WTC11 (cell line): ENCODE results near the gene CYLC1. TPM values are rescaled to one million over a fixed set of nuclear protein-coding genes. Genes with fewer than 3 reads are reported as not detected.

Source experiments
- ATAC-seq: fragments of 200-7000 bp; cut with Tn5 transposase; 2 replicates; pipeline ENCODE4 v1.10.0; 2021; ENCODE audit warnings: mild to moderate bottlenecking, moderate library complexity
- Bru-seq: library from RNA; stranded (reverse); fragments of 400-500 nt; gene quantifications from one replicate; lab custom pipeline; 2021; lab: Mats Ljungman, UMichigan
- CTCF ChIA-PET: fragments of 300-600 bp; sonication (Branson Sonifier 250); formaldehyde crosslinking; loops from one replicate; lab custom pipeline; 2021; ENCODE audit warnings: antibody characterized with exemption; lab: Charles Lee
- POLR2A ChIA-PET: fragments of 350-600 bp; sonication (Branson Sonifier 250); formaldehyde crosslinking; loops from one replicate; lab custom pipeline; 2021; ENCODE audit warnings: antibody characterized with exemption; lab: Charles Lee
- DNase-seq: peaks from one replicate; pipeline ENCODE4 v3.0.0; 2021; ENCODE audit warnings: low spot score
- H3K27ac Mint-ChIP-seq: 2 replicates; pipeline ENCODE4 v1.8.0; 2021; ENCODE audit warnings: mixed read lengths
- H3K27me3 Mint-ChIP-seq: 2 replicates; pipeline ENCODE4 v1.8.0; 2021; ENCODE audit warnings: low read depth, mild to moderate bottlenecking, moderate library complexity, mixed read lengths
- H3K36me3 Mint-ChIP-seq: 2 replicates; pipeline ENCODE4 v1.8.0; 2021; ENCODE audit warnings: mixed read lengths
- H3K4me1 Mint-ChIP-seq: 2 replicates; pipeline ENCODE4 v1.8.0; 2022; ENCODE audit warnings: mixed read lengths
- H3K4me3 Mint-ChIP-seq: 2 replicates; pipeline ENCODE4 v1.8.0; 2021; ENCODE audit warnings: mild to moderate bottlenecking, moderate library complexity, mixed read lengths
- H3K9me3 Mint-ChIP-seq: 2 replicates; pipeline ENCODE4 v1.8.0; 2021; ENCODE audit warnings: mixed read lengths
- CREB1 ChIP-seq: sonication (generic); formaldehyde crosslinking; IDR thresholded peaks from 2 replicates; pipeline ENCODE4 v1.8.0; 2023; ENCODE audit warnings: mild to moderate bottlenecking, missing genetic modification reagents
- FOXJ3 ChIP-seq: sonication (generic); formaldehyde crosslinking; IDR thresholded peaks from 2 replicates; pipeline ENCODE4 v1.9.0; 2021; ENCODE audit warnings: missing genetic modification reagents, mild to moderate bottlenecking, borderline replicate concordance
- HMGA2 ChIP-seq: fragments of 250-450 bp; sonication (Bioruptor Pico); IDR thresholded peaks from 2 replicates; pipeline ENCODE4 v1.4.0; 2021; ENCODE audit warnings: mild to moderate bottlenecking, moderate library complexity
- NR3C1 ChIP-seq: sonication (generic); formaldehyde crosslinking; conservative IDR thresholded peaks from 2 replicates; pipeline ENCODE4 v1.8.1; 2023; ENCODE audit warnings: low read depth, mild to moderate bottlenecking, missing genetic modification reagents
- RELA ChIP-seq: sonication (generic); formaldehyde crosslinking; IDR thresholded peaks from 2 replicates; pipeline ENCODE4 v1.8.1; 2022; ENCODE audit warnings: missing genetic modification reagents, mild to moderate bottlenecking, borderline replicate concordance
- SMAD3 ChIP-seq: sonication (generic); formaldehyde crosslinking; IDR thresholded peaks from 2 replicates; pipeline ENCODE4 v1.8.0; 2022; ENCODE audit warnings: missing genetic modification reagents, mild to moderate bottlenecking, borderline replicate concordance
- SOX15 ChIP-seq: fragments of 250-450 bp; sonication (Bioruptor Pico); IDR thresholded peaks from 2 replicates; pipeline ENCODE4 v1.9.0; 2021; ENCODE audit warnings: mild to moderate bottlenecking
- TCF7 ChIP-seq: sonication (generic); formaldehyde crosslinking; IDR thresholded peaks from 2 replicates; pipeline ENCODE4 v1.8.0; 2022; ENCODE audit warnings: mild to moderate bottlenecking, low read depth, missing genetic modification reagents, moderate library complexity
- TEAD1 ChIP-seq: sonication (generic); formaldehyde crosslinking; IDR thresholded peaks from 2 replicates; pipeline ENCODE4 v1.8.0; 2022; ENCODE audit warnings: mild to moderate bottlenecking, missing genetic modification reagents
- ZNF671 ChIP-seq: fragments of 250-450 bp; sonication (Bioruptor Pico); IDR thresholded peaks from 2 replicates; pipeline ENCODE4 v1.8.0; 2021; ENCODE audit warnings: mild to moderate bottlenecking
- long read RNA-seq, 3 experiments: library from RNA in 1 of 3; library from capped mRNA in 1 of 3; library from polyadenylated mRNA in 1 of 3; unstranded in 2 of 3; stranded (forward) in 1 of 3; transcript quantifications; one replicate each; pipeline ENCODE4 v2.0.0, GENCODE V29; 2021
- total RNA-seq: library from RNA; stranded (reverse); gene quantifications from 3 replicates; pipeline ENCODE4 v1.2.3, GENCODE V29; 2021
- TF ChIP-seq, protein P1 (sequence below): fragments of 250-450 bp; sonication (Bioruptor Pico); IDR thresholded peaks from 2 replicates; pipeline ENCODE4 v2.1.2; 2022; ENCODE audit warnings: mild to moderate bottlenecking, moderate library complexity
- TF ChIP-seq, protein P2 (sequence below): fragments of 250-450 bp; sonication (Bioruptor Pico); IDR thresholded peaks from 2 replicates; pipeline ENCODE4 v1.9.0; 2021; ENCODE audit warnings: mild to moderate bottlenecking
- TF ChIP-seq, protein P3 (sequence below): fragments of 250-450 bp; sonication (Bioruptor Pico); conservative IDR thresholded peaks from 2 replicates; pipeline ENCODE4 v1.9.0; 2021; ENCODE audit warnings: mild to moderate bottlenecking

CYLC1 gene, protein sequence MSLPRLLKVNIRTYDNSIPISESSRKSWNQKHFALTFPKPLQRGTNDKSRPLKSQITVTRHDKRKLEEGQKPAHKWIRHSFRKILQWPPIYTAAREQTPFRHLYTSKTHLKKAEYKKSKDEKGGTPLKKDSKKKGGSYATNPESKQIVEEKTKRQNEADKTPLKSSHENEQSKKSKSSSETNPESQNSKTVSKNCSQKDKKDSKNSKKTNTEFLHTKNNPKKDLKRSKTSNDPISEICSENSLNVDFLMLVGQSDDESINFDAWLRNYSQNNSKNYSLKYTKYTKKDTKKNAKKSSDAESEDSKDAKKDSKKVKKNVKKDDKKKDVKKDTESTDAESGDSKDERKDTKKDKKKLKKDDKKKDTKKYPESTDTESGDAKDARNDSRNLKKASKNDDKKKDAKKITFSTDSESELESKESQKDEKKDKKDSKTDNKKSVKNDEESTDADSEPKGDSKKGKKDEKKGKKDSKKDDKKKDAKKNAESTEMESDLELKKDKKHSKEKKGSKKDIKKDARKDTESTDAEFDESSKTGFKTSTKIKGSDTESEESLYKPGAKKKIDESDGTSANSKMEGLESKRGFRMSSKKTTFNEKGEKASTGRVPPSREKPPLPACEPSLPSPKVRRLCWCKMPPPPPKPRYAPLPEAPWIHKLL
- not detected in 3 replicates for total RNA-seq
- not detected for Bru-seq, nascent RNA
- long read RNA-seq, experiment 1: 0 reads
- long read RNA-seq, experiment 2: 0 reads
- long read RNA-seq, experiment 3: 0 reads

DNA sequence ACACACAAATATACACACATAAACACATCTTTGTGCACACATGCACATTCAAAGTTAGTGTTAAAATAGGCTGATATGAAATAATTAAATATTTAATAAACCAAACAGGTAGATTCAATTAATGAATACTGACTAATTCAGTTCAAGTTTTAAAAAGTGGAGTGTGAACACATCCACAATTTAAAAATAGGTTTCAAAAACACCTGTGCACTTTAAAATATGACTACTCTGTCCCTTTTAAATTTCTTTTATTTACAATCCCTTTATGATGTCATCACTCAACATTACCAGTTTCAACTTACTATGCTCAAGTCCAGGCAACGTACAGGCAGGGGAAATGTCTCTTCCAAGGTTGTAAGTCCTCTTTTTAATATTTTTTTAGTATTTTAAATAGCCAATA is at the start of gene CYLC1:
TSS of gene CYLC1 (plus strand) at position 301 of the 400 bp plus-strand sequence. CDS start at position 338, 37 bp downstream.
- ChIA-PET POLR2A (no interaction called here), CTCF (no interaction called here)
- no peak for DNase-seq
- H3K36me3 Mint-ChIP-seq: no peaks in the 10 kb centered on the region
- ATAC-seq: no peak
- H3K9me3 Mint-ChIP-seq: peaks cover 4% of the 10 kb centered on the region
- no peak within 1 kb of the TSS for H3K4me3 Mint-ChIP-seq
- TF ChIP-seq TCF7 (CRISPR knock-in tag) (no peak), RELA (CRISPR knock-in tag) (no peak)
- H3K27me3 Mint-ChIP-seq: no peaks in the 10 kb centered on the region
- no peak within 1 kb of the TSS for H3K27ac Mint-ChIP-seq
- H3K4me1 Mint-ChIP-seq: no peaks in the 10 kb centered on the region

DNA sequence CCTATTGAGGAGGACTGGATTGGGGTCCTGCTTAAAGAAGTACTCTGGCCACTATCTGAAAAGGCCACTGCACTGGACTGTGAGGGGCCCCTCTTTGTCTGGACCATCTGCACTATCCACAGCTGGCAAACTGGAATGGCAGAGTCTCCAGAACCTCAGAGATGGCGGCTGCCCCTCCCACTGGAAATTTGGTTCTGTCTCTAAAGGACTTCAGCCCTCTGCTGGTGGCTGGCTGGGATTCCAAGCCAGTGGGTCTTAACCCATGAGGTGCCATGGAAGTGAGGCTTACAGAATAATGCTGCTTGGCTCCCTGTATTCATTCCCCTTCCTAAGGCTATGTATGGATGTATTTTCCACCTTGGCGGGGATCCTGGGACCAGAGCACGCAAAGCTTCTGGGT is 41.6 kb upstream of the CYLC1 start:
- ChIA-PET POLR2A (no interaction called here), CTCF (interaction anchor here (0.7 kb wide), 1 partner anchor 48 kb away, joined by 4 read pairs; no protein-coding TSS in a partner anchor)
- TF ChIP-seq, protein P1, sequence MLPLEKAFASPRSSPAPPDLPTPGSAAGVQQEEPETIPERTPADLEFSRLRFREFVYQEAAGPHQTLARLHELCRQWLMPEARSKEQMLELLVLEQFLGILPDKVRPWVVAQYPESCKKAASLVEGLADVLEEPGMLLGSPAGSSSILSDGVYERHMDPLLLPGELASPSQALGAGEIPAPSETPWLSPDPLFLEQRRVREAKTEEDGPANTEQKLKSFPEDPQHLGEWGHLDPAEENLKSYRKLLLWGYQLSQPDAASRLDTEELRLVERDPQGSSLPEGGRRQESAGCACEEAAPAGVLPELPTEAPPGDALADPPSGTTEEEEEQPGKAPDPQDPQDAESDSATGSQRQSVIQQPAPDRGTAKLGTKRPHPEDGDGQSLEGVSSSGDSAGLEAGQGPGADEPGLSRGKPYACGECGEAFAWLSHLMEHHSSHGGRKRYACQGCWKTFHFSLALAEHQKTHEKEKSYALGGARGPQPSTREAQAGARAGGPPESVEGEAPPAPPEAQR: no peak
- TF ChIP-seq ZNF671 (CRISPR knock-in tag) (no peak), FOXJ3 (CRISPR knock-in tag) (no peak), CREB1 (CRISPR knock-in tag) (no peak)
- DNase-seq (peak; percentile 14), ATAC-seq (peak; percentile 77)
- H3K27ac Mint-ChIP-seq: no peak overlapping the region
- no peak overlapping the region for H3K4me3 Mint-ChIP-seq
- H3K4me1 Mint-ChIP-seq: no peaks in the 10 kb centered on the region
- peaks cover 3% of the 10 kb centered on the region; the same call in 1 of the 2 replicates for H3K36me3 Mint-ChIP-seq
- H3K9me3 Mint-ChIP-seq: peaks cover 10% of the 10 kb centered on the region
- no peaks in the 10 kb centered on the region; the same call in 1 of the 2 replicates for H3K27me3 Mint-ChIP-seq

DNA sequence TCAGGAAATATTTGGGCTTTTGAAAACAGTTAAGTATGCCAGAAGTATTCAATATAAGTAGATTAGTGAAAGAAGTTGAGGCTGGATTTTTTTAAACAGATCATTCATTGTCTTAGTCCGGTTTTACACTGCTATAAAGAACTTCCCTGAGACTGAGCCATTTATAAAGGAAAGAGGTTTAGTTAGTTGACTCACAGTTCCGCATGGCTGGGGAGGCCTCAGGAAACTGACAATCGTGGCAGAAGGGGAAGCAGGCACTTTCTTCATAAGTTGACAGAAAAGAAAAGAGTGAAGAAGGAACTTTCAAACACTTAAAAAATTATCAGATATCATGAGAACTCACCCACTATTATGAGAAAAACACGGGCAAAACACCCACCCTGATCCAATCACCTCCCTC is 31.1 kb upstream of the CYLC1 start:
- ATAC-seq: no peak
- Mint-ChIP-seq H3K9me3 (no peaks in the 10 kb centered on the region), H3K27me3 (no peaks in the 10 kb centered on the region; the same call in 1 of the 2 replicates), H3K36me3 (no peaks in the 10 kb centered on the region), H3K4me1 (no peaks in the 10 kb centered on the region), H3K4me3 (no peak overlapping the region), H3K27ac (no peak overlapping the region)
- TF ChIP-seq, protein P2, sequence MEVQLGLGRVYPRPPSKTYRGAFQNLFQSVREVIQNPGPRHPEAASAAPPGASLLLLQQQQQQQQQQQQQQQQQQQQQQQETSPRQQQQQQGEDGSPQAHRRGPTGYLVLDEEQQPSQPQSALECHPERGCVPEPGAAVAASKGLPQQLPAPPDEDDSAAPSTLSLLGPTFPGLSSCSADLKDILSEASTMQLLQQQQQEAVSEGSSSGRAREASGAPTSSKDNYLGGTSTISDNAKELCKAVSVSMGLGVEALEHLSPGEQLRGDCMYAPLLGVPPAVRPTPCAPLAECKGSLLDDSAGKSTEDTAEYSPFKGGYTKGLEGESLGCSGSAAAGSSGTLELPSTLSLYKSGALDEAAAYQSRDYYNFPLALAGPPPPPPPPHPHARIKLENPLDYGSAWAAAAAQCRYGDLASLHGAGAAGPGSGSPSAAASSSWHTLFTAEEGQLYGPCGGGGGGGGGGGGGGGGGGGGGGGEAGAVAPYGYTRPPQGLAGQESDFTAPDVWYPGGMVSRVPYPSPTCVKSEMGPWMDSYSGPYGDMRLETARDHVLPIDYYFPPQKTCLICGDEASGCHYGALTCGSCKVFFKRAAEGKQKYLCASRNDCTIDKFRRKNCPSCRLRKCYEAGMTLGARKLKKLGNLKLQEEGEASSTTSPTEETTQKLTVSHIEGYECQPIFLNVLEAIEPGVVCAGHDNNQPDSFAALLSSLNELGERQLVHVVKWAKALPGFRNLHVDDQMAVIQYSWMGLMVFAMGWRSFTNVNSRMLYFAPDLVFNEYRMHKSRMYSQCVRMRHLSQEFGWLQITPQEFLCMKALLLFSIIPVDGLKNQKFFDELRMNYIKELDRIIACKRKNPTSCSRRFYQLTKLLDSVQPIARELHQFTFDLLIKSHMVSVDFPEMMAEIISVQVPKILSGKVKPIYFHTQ: no peak
- TF ChIP-seq, protein P3, sequence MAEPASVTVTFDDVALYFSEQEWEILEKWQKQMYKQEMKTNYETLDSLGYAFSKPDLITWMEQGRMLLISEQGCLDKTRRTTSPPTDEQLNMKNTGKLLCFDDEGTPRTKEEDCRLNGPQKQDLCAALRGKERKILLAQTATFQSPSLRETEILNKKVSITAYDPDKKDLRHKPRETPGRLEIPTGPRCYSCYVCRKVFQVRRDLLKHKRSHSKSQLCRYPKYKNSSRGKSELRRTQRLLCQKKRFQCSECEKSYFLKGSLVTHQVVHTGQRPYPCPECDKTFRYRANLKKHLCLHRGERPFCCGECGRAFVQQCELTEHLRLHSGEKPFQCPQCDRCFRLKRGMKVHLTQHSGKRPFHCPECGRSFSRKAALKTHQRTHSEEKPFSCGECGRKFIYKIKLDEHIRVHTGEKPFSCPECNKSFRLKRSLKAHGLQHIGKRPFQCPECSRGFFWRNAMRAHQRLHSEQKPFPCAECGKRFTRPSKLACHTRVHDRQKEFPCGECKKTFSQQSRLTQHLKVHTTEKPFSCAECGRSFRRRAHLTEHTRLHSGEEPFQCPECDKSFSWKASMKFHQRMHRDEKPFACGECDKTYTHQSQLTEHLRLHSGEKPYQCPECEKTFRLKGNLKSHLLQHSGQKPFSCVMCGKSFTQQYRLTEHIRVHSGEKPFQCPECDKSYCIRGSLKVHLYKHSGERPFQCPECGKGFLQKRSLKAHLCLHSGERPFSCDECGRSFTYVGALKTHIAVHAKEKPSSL: no peak
- TF ChIP-seq SOX15 (CRISPR knock-in tag) (no peak), TEAD1 (CRISPR knock-in tag) (no peak), FOXJ3 (CRISPR knock-in tag) (no peak), NR3C1 (no peak), HMGA2 (CRISPR knock-in tag) (no peak), SMAD3 (CRISPR knock-in tag) (no peak)
- POLR2A ChIA-PET: no interaction called here
- CTCF ChIA-PET: no interaction called here
- DNase-seq: no peak
